Measurements from ENCODE around the gene C4orf51. TPM values are rescaled to one million over a fixed set of nuclear protein-coding genes. Genes with fewer than 3 reads are reported as not detected.

Gene C4orf51
- total and polyA plus RNA-seq, 4 donors, result not detected

DNA sequence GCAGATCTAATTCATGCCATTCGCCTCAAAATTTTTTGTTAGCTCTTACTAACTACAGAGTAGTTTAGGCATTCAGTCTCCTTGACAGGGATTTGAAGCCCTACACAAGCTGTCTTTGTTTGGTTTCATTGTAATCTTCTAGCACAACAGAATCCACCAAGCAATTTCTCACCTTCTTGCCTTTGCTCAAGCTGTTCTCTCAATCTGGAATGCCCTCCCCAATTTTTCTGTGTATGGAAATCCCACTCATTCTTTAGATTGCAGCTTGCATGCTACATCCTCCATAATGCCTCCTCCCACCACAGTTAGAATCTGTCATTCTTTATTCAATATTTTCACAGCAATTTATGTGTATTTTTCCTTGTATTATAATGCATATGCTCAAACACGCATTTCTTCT is 63.7 kb downstream of the C4orf51 start:
- DNase-seq, result no peak
- intact Hi-C loops (cut with DNase I), result no loop called here
- no peaks in the 10 kb centered on the region for H3K9me3 ChIP-seq (ENCODE audit: control insufficient read depth, low read length)
- 87 to 89% methylated on average over 2 of the region's 2 CpGs for WGBS, 2 donors
- no peaks in the 10 kb centered on the region for H3K36me3 ChIP-seq (ENCODE audit: control insufficient read depth in 1 of 2, insufficient read depth in 2 of 2, low read length in 1 of 2)
- H3K27ac ChIP-seq (ENCODE audit: low read depth in 1 of 2, low read length in 2 of 2), result no peak overlapping the region
- no peaks in the 10 kb centered on the region for H3K27me3 ChIP-seq (ENCODE audit: control insufficient read depth in 1 of 2, insufficient read depth in 2 of 2, low read length in 1 of 2)
- no peak for ATAC-seq (ENCODE audit: low FRiP score)
- H3K4me1 ChIP-seq (ENCODE audit: control insufficient read depth in 1 of 2, insufficient read depth in 2 of 2, low read length in 2 of 2), result peaks cover 0 to 2% of the 10 kb centered on the region in 2 donors
- H3K4me3 ChIP-seq (ENCODE audit: low read length in 2 of 2), result no peak overlapping the region

DNA sequence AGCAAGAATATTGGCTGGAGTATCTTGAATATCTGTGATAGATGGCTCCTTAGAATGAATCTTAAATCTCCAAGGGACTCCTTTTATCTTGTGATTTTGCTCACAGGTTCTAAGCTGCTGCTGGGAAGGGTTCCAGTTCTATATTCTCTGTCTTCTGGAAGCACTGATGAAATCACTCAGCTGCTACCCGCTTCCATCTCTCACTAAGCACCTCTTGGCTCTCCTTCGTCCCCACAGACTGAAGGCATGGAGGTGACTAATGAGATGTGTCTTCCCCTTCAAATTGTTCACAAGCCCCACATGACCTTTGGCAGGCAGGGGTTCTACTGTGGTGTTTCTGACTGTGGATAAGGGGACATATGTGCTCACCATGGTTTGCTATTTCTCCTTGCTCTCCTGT is 75.9 kb downstream of the C4orf51 start:
- WGBS, 2 donors, result 39 to 71% methylated on average over 2 of the region's 2 CpGs
- Histone ChIP-seq H3K4me3 (ENCODE audit: low read length in 2 of 2) (no peak overlapping the region), H3K9me3 (ENCODE audit: control insufficient read depth, low read length) (no peaks in the 10 kb centered on the region), H3K4me1 (ENCODE audit: control insufficient read depth in 1 of 2, insufficient read depth in 2 of 2, low read length in 2 of 2) (no peaks in the 10 kb centered on the region), H3K27ac (ENCODE audit: low read depth in 1 of 2, low read length in 2 of 2) (no peak overlapping the region), H3K36me3 (ENCODE audit: control insufficient read depth in 1 of 2, insufficient read depth in 2 of 2, low read length in 1 of 2) (peaks cover 0 to 1% of the 10 kb centered on the region in 2 donors), H3K27me3 (ENCODE audit: control insufficient read depth in 1 of 2, insufficient read depth in 2 of 2, low read length in 1 of 2) (no peaks in the 10 kb centered on the region)
- ATAC-seq (ENCODE audit: low FRiP score) (no peak), DNase-seq (no peak)
- intact Hi-C loops (cut with DNase I), result no loop called here

DNA sequence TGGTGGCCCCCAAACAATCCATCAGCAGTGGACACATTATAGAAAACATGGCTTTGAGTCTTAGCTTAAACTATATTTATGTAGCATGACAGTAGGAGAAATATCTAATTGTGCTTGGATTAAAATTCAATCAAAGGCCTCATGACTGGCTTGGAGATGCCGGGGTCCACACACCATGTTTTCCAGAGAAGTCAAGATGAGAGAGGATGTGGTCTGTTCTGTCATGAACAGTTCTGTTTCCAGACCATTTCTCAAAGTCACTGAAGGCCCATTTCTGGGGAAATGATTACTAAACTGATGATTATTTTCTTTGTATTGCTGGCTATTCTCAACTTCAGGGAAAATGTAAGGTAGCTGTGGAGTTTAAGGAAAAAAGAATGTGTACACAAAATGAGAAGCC is 76.3 kb downstream of the C4orf51 start:
- intact Hi-C loops (cut with DNase I), result no loop called here
- Histone ChIP-seq H3K4me1 (ENCODE audit: control insufficient read depth in 1 of 2, insufficient read depth in 2 of 2, low read length in 2 of 2) (no peaks in the 10 kb centered on the region), H3K27ac (ENCODE audit: low read depth in 1 of 2, low read length in 2 of 2) (no peak overlapping the region), H3K36me3 (ENCODE audit: control insufficient read depth in 1 of 2, insufficient read depth in 2 of 2, low read length in 1 of 2) (peaks cover 0 to 3% of the 10 kb centered on the region in 2 donors), H3K4me3 (ENCODE audit: low read length in 2 of 2) (no peak overlapping the region), H3K27me3 (ENCODE audit: control insufficient read depth in 1 of 2, insufficient read depth in 2 of 2, low read length in 1 of 2) (no peaks in the 10 kb centered on the region), H3K9me3 (ENCODE audit: control insufficient read depth, low read length) (no peaks in the 10 kb centered on the region)
- WGBS, 2 donors, result 97% methylated on average over 1 of the region's 1 CpG
- DNase-seq (no peak), ATAC-seq (ENCODE audit: low FRiP score) (no peak)

- no peaks in the 10 kb centered on the region for H3K27me3 ChIP-seq (ENCODE audit: control insufficient read depth in 1 of 2, insufficient read depth in 2 of 2, low read length in 1 of 2)
- H3K27ac ChIP-seq (ENCODE audit: low read depth in 1 of 2, low read length in 2 of 2), result no peak overlapping the region
- no peak for DNase-seq
- intact Hi-C loops (cut with DNase I), result no loop called here
- no peak for ATAC-seq (ENCODE audit: low FRiP score)
- H3K4me1 ChIP-seq (ENCODE audit: control insufficient read depth in 1 of 2, insufficient read depth in 2 of 2, low read length in 2 of 2), result no peaks in the 10 kb centered on the region
- H3K4me3 ChIP-seq (ENCODE audit: low read length in 2 of 2), result no peak overlapping the region
- WGBS, 2 donors, result 89 to 92% methylated on average over 1 of the region's 1 CpG
- peaks cover 0 to 3% of the 10 kb centered on the region in 2 donors for H3K36me3 ChIP-seq (ENCODE audit: control insufficient read depth in 1 of 2, insufficient read depth in 2 of 2, low read length in 1 of 2)
- no peaks in the 10 kb centered on the region for H3K9me3 ChIP-seq (ENCODE audit: control insufficient read depth, low read length)
Measured at GRCh38 chr4:145757188-145757587, 77.2 kb downstream of the C4orf51 start.

DNA sequence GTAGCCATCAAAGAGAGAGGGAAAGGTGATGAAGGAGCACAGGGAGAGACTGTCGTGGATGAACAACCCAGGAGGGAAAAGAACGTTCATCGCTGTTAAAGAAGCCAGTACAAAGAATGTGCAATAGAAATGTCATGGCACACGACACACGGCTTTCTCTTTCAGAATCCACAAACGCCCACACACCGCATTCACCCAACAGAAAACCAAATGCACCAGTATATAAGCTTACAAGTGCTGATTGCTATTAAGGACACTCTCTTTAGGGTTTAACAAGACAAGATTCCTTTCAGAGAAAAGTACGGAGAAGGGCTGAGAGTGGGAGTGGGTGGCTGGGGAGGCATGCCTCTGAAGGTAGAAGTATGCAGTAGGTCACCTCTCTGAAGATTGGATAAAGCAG is 80.2 kb downstream of the C4orf51 start:
- H3K9me3 ChIP-seq (ENCODE audit: control insufficient read depth, low read length), result no peaks in the 10 kb centered on the region
- no peaks in the 10 kb centered on the region for H3K27me3 ChIP-seq (ENCODE audit: control insufficient read depth in 1 of 2, insufficient read depth in 2 of 2, low read length in 1 of 2)
- no peak for ATAC-seq (ENCODE audit: low FRiP score)
- intact Hi-C loops (cut with DNase I), result no loop called here
- 94 to 97% methylated on average over 8 of the region's 8 CpGs for WGBS, 2 donors
- H3K36me3 ChIP-seq (ENCODE audit: control insufficient read depth in 1 of 2, insufficient read depth in 2 of 2, low read length in 1 of 2), result peaks cover 0 to 5% of the 10 kb centered on the region in 2 donors
- no peak overlapping the region for H3K4me3 ChIP-seq (ENCODE audit: low read length in 2 of 2)
- no peaks in the 10 kb centered on the region for H3K4me1 ChIP-seq (ENCODE audit: control insufficient read depth in 1 of 2, insufficient read depth in 2 of 2, low read length in 2 of 2)
- H3K27ac ChIP-seq (ENCODE audit: low read depth in 1 of 2, low read length in 2 of 2), result no peak overlapping the region
- no peak for DNase-seq

DNA sequence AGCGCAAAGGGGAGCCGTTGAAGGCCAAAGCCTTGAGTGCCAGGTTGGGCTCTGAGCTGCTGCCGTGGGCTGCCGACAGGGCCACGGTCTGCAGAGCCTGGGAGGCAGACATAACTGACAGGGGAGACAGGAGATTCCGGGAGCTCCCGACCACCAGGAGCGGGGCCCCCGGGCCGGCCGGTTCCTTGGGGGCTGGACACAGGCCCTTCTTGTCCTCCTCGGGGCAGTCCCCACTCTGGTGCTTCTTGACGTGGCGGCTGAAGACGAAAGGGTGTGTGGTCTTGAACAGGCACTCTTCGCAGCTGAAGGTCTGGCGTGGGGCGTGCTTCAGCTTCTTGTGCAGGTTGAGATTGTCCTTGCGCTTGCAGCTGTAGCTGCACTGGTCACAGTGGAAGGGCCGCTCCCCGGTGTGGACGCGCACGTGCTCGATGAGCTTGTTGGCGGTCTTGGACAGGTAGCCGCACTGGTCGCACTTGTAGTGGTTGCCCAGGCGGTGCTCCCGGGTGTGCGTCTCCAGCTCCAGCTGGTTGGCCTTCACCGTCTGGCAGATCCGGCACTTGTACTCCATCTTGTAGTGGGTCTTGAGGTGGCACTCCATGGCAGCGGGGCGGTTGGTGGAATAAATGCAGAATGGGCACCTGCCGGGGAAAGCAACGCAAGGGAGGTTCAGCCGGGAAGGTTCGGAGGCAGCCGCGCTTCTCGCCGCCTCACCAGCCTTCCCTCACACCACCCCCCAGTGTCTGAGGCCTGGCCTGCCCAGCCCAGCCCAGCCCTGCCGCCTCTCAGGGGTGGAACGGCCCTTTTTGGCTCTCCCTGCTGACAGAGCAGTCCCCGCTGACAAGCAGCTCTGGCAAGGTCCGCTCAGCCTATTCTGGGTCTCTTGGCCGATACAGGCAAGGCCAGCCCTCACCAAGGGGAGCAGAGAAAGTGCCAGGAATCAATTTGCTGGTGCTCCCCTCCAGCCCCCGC is 81.3 kb downstream of the C4orf51 start:
- WGBS, 2 donors, result 96 to 97% methylated on average over 49 of the region's 49 CpGs
- DNase-seq (no peak), ATAC-seq (ENCODE audit: low FRiP score) (peak; percentile 40)
- Histone ChIP-seq H3K27ac (ENCODE audit: low read depth in 1 of 2, low read length in 2 of 2) (no peak overlapping the region), H3K27me3 (ENCODE audit: control insufficient read depth in 1 of 2, insufficient read depth in 2 of 2, low read length in 1 of 2) (no peaks in the 10 kb centered on the region), H3K36me3 (ENCODE audit: control insufficient read depth in 1 of 2, insufficient read depth in 2 of 2, low read length in 1 of 2) (peaks cover 0 to 6% of the 10 kb centered on the region in 2 donors), H3K4me3 (ENCODE audit: low read length in 2 of 2) (no peak overlapping the region), H3K9me3 (ENCODE audit: control insufficient read depth, low read length) (no peaks in the 10 kb centered on the region), H3K4me1 (ENCODE audit: control insufficient read depth in 1 of 2, insufficient read depth in 2 of 2, low read length in 2 of 2) (no peaks in the 10 kb centered on the region)
- intact Hi-C loops (cut with DNase I), result no loop called here

GRCh38 chr4:145762719-145763118 is 82.8 kb downstream of the C4orf51 start:
- Histone ChIP-seq H3K27ac (ENCODE audit: low read depth in 1 of 2, low read length in 2 of 2) (no peak overlapping the region), H3K9me3 (ENCODE audit: control insufficient read depth, low read length) (no peaks in the 10 kb centered on the region), H3K36me3 (ENCODE audit: control insufficient read depth in 1 of 2, insufficient read depth in 2 of 2, low read length in 1 of 2) (peaks cover 0 to 6% of the 10 kb centered on the region in 2 donors), H3K4me1 (ENCODE audit: control insufficient read depth in 1 of 2, insufficient read depth in 2 of 2, low read length in 2 of 2) (no peaks in the 10 kb centered on the region), H3K4me3 (ENCODE audit: low read length in 2 of 2) (no peak overlapping the region), H3K27me3 (ENCODE audit: control insufficient read depth in 1 of 2, insufficient read depth in 2 of 2, low read length in 1 of 2) (no peaks in the 10 kb centered on the region)
- DNase-seq (no peak), ATAC-seq (ENCODE audit: low FRiP score) (no peak)
- WGBS, 2 donors, result 93% methylated on average over 8 of the region's 8 CpGs
- intact Hi-C loops (cut with DNase I), result no loop called here

DNA sequence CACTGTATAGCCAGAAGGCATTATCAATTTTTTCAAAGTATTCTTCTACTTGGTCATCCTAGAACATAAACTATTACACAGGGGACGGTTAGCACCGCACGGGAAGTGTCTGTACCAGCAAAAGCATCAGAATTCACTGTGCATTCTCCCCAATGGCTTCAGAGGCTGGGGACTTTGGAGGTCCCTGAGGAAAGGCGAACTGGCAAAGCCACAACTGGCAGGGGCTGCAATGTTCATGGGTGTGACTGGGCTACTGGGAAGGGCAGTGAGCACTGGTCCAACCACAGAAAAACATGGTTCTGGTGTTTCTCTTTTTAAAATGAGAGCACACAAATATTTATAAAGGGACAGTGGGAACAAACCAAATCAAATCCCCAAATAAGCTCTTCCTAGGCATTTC is 83.5 kb downstream of the C4orf51 start:
- intact Hi-C loops (cut with DNase I), result no loop called here
- DNase-seq (no peak), ATAC-seq (ENCODE audit: low FRiP score) (no peak)
- Histone ChIP-seq H3K27ac (ENCODE audit: low read depth in 1 of 2, low read length in 2 of 2) (no peak overlapping the region), H3K36me3 (ENCODE audit: control insufficient read depth in 1 of 2, insufficient read depth in 2 of 2, low read length in 1 of 2) (peaks cover 0 to 6% of the 10 kb centered on the region in 2 donors), H3K4me1 (ENCODE audit: control insufficient read depth in 1 of 2, insufficient read depth in 2 of 2, low read length in 2 of 2) (no peaks in the 10 kb centered on the region), H3K27me3 (ENCODE audit: control insufficient read depth in 1 of 2, insufficient read depth in 2 of 2, low read length in 1 of 2) (no peaks in the 10 kb centered on the region), H3K4me3 (ENCODE audit: low read length in 2 of 2) (no peak overlapping the region), H3K9me3 (ENCODE audit: control insufficient read depth, low read length) (no peaks in the 10 kb centered on the region)
- WGBS, 2 donors, result 83 to 85% methylated on average over 4 of the region's 4 CpGs

DNA sequence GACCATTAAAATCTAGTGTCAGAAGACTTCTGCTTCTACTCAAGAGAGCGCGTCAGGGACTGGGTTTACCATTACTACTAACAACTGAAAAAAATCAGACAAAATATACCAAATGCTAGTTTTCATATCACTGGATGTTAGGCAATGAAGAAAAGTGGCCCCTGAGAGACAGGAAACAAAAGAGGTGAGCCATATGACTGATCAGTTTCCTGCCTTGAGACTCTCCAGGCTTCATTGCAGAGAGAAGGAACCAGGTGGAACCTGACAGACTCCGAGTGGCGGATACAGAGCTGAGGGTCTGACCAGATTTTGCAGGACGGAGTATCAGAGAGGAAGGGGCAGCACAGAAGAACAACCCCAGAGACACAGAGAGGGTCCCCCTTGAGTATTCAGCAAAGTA is 86.3 kb downstream of the C4orf51 start:
- Histone ChIP-seq H3K27me3 (ENCODE audit: control insufficient read depth in 1 of 2, insufficient read depth in 2 of 2, low read length in 1 of 2) (no peaks in the 10 kb centered on the region), H3K27ac (ENCODE audit: low read depth in 1 of 2, low read length in 2 of 2) (no peak overlapping the region), H3K4me3 (ENCODE audit: low read length in 2 of 2) (no peak overlapping the region), H3K9me3 (ENCODE audit: control insufficient read depth, low read length) (no peaks in the 10 kb centered on the region), H3K36me3 (ENCODE audit: control insufficient read depth in 1 of 2, insufficient read depth in 2 of 2, low read length in 1 of 2) (peaks cover 0 to 4% of the 10 kb centered on the region in 2 donors), H3K4me1 (ENCODE audit: control insufficient read depth in 1 of 2, insufficient read depth in 2 of 2, low read length in 2 of 2) (no peaks in the 10 kb centered on the region)
- intact Hi-C loops (cut with DNase I), result no loop called here
- no peak for ATAC-seq (ENCODE audit: low FRiP score)
- no peak for DNase-seq
- 97% methylated on average over 5 of the region's 5 CpGs for WGBS, 2 donors
